ENCODE results near the gene GDPD5.
"Not testable (repeated sequence)": the region's sequence is repeated elsewhere in the genome, so short reads cannot be mapped to it uniquely, and the experiment has no call there.

The GDPD5 gene

DNA sequence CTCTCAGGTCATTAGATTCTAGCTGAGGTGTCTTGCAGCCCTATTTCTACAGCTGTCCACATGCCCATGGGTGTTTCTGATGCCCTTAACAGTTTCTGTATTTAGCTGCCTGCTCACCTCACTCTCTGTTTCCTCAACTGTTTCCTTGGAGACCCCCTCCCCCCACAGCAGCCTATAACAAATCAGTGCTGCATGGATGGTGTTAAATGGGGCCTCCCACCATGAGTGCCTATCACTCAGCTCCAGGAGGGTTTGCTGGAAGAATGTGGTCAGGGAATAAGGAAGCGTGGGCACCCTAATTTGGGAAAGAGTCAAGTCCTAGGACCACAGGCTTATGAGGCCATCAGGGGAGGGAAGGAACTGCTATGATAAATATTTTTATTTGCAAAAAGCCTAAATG is 101.3 kb downstream of the GDPD5 start:
- no peak for DNase-seq

DNA sequence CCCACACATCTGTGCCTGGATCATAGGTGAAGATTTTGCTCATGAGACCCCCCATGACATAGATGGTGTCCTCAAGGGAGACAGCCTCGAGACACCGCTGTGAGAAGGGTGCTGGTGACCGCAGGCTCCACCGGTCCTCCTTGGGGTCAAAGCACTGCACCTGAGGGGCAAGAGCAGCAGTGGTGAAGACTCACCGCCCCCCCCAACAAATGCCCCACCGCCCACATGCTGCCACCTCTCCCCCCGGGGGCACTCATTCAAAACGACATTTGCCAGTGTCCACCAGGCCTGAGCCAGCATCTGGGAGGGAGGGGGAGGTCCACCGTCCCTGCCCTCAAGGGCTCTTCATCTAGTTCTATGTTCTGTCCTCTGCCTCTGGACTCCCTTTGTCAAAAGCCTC is 102.0 kb downstream of the GDPD5 start:
- DNase-seq, result no peak

DNA sequence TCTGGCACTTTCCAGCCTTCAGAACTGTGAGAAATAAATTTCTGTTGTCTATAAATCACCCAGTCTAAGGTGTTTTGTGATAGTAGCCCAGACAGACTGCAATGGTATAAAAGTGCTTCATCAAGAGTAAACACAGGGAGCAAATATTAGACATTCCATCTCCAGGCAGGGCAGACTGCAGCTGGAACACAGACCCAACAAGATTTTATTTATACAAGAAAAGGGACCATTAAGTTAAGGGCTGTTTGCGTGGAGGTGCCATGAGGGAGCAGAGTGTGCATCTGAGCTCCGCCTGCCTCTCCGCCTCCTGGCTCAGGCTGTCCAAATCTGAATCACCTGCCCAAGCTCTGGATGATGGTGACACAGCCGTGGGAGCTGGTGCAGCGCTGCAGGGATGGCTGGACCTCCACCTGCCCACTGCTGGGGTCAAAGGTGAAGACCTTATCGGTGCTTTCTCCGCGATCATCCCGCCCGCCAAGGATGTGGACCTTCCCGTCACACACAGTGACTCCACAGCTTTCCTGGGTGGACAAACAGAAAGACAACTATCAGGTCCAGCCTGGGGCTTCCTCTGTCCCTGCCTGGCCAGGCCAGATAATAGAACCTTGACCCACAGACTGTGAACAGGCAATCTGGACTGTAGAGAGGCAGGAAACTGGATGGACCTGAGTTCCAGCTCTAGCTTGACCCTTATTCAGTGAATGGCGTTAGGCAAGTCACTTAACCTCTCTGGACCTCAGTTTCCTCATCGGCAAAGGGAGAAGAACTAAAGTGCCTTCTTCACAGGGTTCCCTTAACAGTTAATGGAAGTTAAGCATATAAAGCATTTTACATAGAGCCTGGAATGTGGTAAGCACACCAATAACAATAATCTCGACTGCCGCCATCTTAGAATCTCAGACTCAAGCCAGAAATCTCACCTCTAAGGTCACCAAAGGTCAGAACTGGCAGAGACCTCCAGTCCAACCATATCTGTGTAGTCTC is 103.2 kb downstream of the GDPD5 start:
- no peak for DNase-seq

DNA sequence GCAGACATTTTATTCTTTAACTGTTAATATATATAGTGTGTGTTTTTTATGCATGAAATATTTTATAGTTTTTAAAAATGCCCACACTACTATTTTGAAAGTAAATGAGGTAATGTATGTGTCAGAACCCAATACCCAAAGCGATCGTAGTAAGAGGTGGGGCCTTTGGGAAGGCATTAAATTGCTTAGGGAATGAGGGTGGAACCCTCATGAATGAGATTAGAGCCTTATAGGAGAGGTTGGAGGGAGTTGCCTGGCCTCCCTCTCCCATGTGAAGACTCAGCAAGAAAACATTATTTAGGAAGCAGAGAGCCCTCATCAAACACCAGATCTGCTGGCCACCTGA is 103.9 kb downstream of the GDPD5 start:
- no peak for DNase-seq

DNA sequence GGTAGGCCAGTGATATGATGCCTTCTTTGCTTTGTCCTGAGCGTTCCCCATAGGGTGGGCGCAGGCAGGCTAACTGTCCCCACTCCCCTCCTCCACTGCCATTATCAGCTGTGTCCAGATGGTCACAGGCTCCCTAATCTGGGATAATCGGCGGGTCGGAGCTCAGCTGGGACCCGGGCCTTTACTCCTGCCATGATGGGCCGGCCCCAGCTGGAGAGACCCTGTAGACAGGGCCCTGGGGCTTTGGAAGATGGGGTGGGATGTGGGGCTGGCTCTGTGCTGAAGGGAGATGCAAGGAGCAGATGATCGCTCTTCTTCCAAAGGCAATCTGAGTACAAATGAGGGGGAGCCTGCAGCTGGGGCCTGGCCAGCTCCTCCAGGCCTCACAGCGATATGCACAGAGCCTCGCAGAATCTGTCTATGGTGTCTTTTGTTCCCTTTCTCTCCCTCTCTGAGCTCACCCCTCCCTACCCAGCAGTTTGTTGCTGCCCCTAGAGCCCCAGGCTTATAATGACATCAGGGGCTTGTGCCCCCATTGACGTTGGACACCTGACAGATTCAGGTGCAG is 104.6 kb downstream of the GDPD5 start:
- DNase-seq, result no peak

DNA sequence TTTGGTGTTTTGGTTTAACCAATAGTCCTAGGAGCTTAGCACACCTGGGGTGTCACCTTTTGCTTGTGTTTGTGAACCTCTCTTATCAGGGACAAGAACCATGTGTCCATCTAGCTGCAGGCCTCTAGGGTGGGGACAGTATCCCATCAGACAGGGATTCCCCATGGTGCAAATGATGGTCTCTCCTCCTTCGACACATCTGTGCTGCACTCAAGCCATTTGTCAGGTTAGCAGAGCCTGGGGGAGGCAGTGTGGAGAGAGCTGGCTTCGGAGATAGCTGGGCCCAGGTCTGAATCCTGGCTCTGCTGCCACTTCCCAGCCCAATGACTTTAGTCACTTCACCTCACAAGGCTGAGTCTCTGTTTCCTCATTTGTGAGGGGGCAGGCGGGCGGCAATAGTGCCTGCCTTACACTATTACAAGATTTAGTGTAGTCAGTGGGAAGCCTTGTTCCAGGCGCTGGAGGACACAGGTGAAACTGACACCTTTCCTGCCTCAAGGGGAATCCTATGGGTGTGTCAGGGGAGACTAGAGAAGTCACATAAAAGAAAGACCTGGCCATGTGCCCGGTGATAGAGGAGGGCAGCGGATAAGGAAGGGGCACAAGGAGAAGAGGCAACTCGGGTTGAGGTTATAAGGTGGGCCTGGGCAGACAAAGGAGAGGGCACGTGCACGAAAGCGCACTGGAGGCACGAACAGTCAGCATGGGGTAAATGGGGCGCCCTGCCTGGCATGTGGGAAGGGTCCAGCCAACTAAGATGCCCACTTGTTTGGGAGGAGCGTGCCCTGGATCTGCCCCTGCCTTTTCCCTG is 105.3 kb downstream of the GDPD5 start:
- no peak for DNase-seq

DNA sequence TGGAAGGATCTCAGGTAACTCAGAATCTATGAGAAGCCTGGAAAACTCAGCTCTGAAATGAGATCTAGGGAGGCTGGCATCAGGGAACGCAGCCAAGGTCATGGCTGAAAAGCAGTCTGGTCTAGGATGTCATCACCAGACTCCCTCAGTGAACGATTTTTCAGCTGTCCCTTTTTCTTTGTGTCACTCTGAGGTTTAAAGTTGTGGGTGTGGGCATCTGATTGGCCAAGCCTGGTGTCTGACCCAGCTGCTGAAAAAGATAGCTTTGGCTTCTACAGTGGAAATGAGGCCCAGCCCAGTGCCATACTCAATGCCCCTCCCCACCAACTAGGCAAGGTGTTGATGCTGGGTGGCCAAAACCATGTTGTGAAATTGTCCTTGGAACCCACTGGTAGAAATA is 111.9 kb downstream of the GDPD5 start:
- no peak for DNase-seq

DNA sequence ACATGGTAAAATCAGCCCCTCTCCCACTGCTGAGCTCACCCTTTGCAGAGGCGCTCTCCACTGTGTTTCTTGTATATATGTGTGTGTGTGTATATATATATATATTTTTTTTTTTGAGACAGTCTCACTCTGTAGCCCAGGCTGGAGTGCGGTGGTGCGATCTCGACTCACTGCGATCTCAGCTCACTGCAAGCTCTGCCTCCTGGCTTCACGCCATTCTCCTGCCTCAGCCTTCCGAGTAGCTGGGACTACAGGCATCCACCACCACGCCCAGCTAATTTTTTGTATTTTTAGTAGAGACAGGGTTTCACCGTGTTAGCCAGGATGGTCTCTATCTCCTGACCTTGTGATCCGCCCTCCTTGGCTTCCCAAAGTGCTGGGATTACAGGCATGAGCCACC is 112.6 kb downstream of the GDPD5 start:
- not testable (repeated sequence) for DNase-seq

DNA sequence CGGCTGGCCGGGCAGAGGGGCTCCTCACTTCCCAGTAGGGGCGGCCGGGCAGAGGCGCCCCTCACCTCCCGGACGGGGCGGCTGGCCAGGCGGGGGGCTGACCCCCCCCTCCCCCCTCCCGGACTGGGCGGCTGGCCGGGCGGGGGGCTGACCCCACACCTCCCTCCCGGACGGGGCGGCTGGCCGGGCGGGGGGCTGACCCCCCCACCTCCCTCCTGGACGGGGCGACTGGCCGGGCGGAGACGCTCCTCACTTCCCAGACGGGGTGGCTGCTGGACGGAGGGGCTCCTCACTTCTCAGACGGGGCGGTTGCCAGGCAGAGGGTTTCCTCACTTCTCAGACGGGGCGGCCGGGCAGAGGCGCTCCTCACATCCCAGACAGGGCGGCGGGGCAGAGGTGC is 115.8 kb downstream of the GDPD5 start:
- not testable (repeated sequence) for DNase-seq

DNA sequence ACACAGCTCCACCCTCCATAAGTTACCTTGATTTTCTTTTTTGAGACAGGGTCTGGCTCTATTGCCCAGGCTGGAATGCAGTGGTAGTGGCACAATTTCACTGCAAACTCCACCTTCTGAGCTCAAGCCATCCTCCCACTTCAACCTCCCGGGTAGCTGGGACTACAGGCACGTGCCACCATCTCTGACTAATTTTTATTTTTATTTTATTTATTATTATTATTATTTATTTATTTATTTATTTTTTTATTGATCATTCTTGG is 116.9 kb downstream of the GDPD5 start:
- no peak for DNase-seq

DNA sequence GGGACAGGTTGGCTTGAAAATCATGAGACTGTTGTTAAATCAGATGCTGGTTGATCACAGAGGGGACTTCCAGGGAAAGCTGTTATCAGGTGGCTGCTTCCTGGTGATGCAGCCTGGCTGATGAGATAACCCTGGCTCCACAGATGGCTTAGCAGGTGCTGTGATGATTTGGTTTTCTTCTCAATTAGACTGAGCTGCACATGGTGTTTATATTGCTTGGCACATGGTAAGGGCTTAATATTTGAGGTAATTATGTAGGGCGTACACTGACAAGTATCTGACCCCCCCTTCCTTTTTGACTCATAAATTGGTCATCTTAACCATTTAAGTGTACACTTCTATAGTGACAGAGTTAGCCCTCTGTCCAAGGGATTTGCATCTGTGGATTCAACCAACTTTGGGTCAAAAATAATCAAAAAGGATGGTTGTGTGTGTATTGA is 119.4 kb downstream of the GDPD5 start:
- peak; percentile 72 for DNase-seq

DNA sequence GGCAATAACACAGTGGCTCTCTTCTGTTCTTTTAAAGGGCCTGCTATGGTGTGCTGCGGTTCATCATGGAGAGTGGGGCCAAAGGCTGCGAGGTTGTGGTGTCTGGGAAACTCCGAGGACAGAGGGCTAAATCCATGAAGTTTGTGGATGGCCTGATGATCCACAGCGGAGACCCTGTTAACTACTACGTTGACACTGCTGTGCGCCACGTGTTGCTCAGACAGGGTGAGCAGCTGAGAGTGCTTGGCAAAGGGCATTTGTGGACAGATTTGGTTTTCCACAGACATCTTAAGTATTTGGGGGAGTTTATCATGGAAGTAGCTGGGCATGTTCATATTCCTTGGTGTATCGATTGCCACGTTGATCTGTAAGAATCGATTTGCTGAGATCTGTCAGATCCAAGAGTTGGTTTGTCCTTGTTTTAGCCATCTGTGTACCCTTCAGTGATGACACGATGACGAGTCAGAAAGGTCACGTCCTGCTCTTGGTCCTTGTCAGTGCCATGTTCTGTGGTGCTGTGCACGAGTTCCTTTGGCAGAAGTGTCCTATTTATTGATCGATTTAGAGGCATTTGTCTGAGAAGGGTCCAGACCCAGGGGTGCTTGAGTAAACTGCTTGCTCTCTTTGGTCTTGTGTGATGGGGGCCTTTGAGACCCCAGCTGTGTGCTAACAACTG is 121.6 kb downstream of the GDPD5 start:
- no peak for DNase-seq

DNA sequence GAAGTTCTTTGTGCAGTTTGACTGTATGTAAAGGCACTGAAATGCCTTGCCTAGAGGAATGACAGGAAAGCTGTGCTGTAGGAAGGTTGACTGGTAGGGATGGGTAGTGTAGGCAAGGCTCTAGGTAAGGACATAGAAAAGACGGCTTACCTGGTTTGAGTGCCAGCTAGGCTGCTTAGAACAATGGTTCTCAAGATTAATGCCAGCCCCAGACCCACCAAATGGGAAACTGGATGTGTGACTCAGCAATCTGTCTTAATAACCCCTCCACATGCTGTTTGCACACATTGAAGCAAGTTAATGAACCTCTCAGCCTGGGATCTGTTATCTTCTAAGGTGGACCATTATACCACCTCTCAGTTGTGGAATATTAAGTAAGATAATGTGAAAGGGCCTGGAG is 122.7 kb downstream of the GDPD5 start:
- DNase-seq, result no peak

DNA sequence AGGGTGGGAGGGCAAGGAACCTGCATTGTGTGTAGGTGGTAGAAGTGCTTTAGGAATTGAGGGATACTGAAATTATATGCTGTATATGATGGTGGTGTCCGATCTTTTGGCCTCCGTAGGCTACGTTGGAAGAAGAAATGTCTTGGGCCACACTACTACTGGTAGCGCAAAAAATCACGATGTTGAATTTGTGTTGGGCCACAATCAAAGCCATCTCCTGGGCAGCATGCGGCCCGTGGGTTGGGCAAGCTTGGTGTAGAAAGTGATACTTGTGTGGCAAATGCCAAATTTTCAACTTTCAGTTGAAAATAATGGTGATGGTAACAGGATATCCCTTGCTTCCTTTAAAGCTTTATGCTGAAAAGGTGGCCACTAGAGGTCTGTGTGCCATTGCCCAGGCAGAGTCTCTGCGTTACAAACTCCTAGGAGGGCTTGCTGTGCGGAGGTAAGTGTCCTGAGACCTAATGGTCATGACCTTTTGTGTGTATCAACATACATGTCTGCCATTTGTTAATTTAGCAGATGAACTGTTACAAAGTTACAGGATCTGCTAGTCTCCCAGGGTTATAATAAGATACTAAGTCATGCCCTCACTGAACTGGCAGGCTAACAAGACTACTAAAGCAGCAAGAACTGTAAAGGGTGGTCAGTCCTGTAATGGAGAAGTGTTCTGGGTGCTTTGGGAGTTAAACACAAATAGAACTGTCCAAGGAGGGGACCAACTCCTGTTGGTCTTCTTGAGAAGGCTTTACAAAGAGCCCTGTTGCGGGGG is 123.6 kb downstream of the GDPD5 start:
- DNase-seq, result no peak

DNA sequence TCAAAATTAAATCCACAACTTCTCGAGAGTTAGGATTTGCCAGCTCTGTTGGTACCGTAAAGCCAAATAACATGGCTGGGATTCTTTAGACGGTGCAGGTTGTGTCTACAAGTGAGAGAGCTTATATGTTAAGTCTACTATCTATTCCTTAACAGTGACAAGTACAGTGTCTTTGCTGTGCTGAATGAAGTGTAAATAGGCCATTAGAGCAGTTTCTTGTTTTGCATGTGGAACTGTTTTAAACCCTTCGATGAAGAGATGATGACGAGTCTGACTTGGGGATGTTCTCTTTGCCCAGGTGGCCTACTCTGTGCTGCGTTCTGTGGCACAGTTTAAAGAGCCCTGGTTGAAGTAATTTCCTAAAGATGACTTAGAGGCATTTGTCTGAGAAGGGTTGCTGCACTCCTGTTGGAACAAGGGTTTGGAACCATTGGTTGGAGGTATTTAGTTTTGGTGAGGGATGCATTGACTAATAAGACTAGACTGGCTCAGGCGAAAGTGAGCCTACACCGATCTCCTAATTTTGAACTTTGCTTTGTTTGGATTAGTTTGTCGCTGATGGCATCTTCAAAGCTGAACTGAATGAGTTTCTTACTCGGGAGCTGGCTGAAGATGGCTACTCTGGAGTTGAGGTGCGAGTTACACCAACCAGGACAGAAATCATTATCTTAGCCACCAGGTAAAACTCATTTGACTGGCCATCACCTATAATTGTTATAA is 125.4 kb downstream of the GDPD5 start:
- no peak for DNase-seq

DNA sequence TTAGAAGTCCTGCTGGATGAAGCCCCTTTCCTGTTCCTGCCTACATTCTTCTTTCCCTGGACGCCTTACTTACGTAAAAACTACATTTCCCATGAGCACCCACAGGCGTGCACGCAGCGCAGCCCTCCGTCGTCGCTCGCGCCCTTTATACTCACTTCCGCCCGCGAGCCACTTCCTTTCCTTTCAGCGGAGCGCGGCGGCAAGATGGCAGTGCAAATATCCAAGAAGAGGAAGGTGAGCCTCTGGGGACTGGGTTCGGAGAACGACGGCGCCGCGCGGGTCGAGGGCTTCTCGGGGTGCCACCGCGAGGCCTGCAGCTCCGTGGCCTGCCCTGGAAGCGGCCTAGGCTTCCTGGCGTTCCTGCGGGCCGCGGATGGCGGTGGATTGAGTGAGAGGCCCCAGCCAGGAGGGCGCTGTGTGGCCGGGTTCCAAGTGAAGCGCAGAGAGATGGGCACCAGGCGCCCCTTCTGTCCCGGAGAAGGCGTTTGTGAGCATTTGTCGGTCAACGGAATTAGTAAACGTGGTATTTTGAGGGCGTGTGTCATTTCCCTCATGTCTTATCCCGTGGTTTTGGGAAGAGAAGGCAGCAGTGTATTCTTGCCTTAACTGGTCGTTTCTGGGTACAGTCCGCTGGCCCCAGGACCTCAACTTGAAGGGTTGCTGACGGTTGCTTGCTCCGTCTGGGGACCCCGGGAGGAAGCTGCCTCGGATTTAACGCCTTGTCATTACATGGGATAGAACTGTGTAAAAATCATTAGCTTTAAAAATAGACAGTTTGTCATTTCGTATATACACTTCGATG is 126.2 kb downstream of the GDPD5 start, which contains the start of gene RPS3:
Gene RPS3, plus strand, starts transcription at position 175 of the 802 bp plus-strand sequence. Its CDS starts 30 bp downstream, at position 205.
- peak; percentile 70 for DNase-seq

DNA sequence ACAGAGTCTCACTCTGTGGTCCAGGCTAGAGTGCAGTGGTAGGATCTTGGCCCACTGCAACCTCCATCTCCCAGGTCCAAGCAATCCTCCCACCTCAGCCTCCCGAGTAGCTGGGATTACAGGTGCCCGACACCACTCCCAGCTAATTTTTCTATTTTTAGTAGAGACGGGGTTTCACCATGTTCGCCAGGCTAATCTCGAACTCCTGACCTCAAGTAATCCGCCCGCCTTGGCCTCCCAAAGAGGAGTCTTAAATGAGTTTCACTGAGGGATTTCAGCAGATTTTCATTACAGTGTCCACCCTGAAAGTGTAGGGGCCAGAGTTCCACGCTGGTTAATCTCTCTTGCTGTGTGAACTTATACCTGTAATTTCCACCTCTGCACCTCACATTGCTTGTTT is 126.8 kb downstream of the GDPD5 start:
- no peak for DNase-seq

DNA sequence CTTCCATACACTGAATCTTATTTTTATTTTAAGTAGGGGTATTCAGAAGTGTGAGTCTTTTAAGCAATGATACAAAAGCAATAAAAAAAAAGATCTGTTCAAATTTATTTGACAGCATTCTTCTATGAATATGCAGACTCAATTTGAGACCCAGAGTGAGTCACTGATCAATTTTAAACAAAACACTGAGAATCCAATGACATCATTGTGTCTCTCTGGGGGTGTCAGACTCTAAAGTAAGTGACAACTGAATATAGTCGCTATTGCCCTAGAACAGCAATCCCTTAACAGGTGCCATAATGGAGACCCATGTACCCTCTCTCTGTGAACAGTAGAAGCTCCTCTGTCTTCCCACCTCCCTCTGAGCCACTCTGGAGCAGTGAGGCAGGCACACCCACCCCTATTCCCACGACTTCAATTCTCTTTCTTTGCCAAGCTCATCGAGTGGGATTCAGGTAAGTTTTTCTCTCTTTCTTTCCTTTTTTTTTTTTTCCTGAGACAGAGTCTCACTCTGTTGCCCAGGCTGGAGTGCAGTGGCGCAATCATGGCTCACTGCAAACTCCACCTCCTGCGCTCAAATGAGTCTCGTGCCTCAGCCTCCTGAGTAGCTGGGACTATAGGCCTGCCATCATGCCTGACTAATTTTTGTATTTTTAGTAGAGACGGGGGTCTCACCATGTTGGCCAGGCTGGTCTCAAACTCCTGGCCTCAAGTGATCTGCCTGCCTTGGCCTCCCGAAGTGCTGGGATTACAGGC is 131.5 kb downstream of the GDPD5 start:
- DNase-seq, result no peak

DNA sequence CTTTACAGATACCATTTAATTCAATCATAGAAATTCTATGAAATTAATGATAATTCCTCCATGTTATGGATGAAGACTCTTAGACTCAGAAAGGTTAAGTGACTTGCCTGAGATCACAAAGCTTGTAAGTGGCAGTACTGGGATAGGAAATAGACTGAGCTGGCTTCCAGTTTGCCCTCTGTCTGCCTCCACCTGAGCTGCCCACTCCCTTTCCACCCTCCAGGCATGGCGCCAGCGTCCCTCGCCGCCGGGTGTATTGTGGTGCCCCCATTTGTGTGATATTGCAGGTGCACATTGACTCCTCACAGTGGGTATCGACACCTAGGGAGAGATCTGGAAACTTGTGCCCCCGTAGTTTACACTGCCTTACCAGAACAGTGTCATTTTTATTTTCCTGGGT is 135.8 kb downstream of the GDPD5 start:
- DNase-seq, result no peak

DNA sequence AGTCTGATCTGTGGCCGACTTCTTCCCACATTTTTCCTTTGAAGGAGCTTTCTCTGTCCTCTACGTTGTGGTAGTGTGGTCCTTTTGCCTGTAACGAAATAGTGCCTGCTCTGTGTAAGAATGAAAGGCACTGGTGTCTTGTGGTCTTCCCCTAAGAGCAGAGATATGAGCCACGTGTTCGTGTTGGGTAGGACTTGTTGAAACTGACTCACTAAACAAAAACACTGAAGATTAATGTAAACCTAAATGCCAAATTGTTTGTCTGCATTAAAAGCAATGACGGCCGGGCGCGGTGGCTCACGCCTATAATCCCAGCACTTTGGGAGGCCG is 136.5 kb downstream of the GDPD5 start:
- DNase-seq, result no peak
